Left kidney (tissue), 2 donors: ENCODE results near the gene KCND1. TPM values are rescaled to one million over a fixed set of nuclear protein-coding genes. Genes with fewer than 3 reads are reported as not detected.

ENCODE experiments used
- DNase-seq: peaks from one replicate; pipeline ENCODE4 v3.0.0-alpha.2; 2013
- polyA plus RNA-seq: library from polyadenylated mRNA; unstranded; fragments of 120-200 nt; gene quantifications from one replicate; pipeline ENCODE4 v1.2.1, GENCODE V29; 2013; ENCODE audit not compliant: insufficient read length

The KCND1 gene
- polyA plus RNA-seq, 1 donor = 3.1 TPM

- no peak for DNase-seq
These were observed 32.8 kb downstream of the KCND1 start for GRCh38 chrX:48938721-48939425.

- no peak for DNase-seq
These were observed 34.4 kb downstream of the KCND1 start for GRCh38 chrX:48937054-48937907.

GRCh38 chrX:48936429-48937053 is 35.1 kb downstream of the KCND1 start:
- DNase-seq = no peak

- DNase-seq = no peak
These were observed 36.4 kb downstream of the KCND1 start for GRCh38 chrX:48935301-48935670.

- DNase-seq = no peak
These were observed 36.9 kb downstream of the KCND1 start for GRCh38 chrX:48934581-48935300.

- DNase-seq = no peak
These were observed 37.9 kb downstream of the KCND1 start for GRCh38 chrX:48933757-48934156.

GRCh38 chrX:48927736-48928382 is 43.8 kb downstream of the KCND1 start:
- no peak for DNase-seq

- no peak for DNase-seq
These were observed 44.5 kb downstream of the KCND1 start for GRCh38 chrX:48927123-48927522.

GRCh38 chrX:48924270-48924669 is 47.4 kb downstream of the KCND1 start:
- DNase-seq = no peak

GRCh38 chrX:48923771-48924170 is 47.9 kb downstream of the KCND1 start:
- DNase-seq = no peak

- no peak for DNase-seq
These were observed 50.9 kb downstream of the KCND1 start for GRCh38 chrX:48920718-48921104.

GRCh38 chrX:48919947-48920717 is 51.5 kb downstream of the KCND1 start:
- no peak for DNase-seq

- no peak for DNase-seq
These were observed 52.2 kb downstream of the KCND1 start for GRCh38 chrX:48919360-48919841.

GRCh38 chrX:48918643-48919340 is 52.9 kb downstream of the KCND1 start, which contains the start of gene PIM2:
TSS of gene PIM2 (minus strand) at chrX:48919024. CDS start at chrX:48918834, 190 bp downstream.
- peak; percentile 81 for DNase-seq

GRCh38 chrX:48918301-48918642 is 53.4 kb downstream of the KCND1 start:
- DNase-seq = no peak

- peak; percentile 85 for DNase-seq
These were observed 54.3 kb downstream of the KCND1 start for GRCh38 chrX:48917139-48918001.

- DNase-seq = no peak
These were observed 56.8 kb downstream of the KCND1 start for GRCh38 chrX:48914593-48915493.
